HepG2 (cell line): ENCODE data around the gene NFIC. TPM values are rescaled to one million over a fixed set of nuclear protein-coding genes. Genes with fewer than 3 reads are reported as not detected.

Source experiments
- CBX2 ChIP-seq, 2 experiments: fragments of 200-600 bp in 1 of 2; sonication (generic); formaldehyde crosslinking in 1 of 2; IDR thresholded peaks; 2 replicates each; pipeline versions ENCODE4 v1.7.0 to v1.8.1; 2018 to 2022; ENCODE audit warnings: low read depth in 2 of 2, low read length in 1 of 2, mild to moderate bottlenecking in 1 of 2, missing genetic modification reagents in 1 of 2
- CEBPG ChIP-seq: IDR thresholded peaks from 2 replicates; pipeline ENCODE4 v1.6.1; 2016
- GLI4 ChIP-seq: sonication (generic); formaldehyde crosslinking; IDR thresholded peaks from 2 replicates; pipeline ENCODE4 v1.5.1; 2020; ENCODE audit warnings: missing genetic modification reagents, mild to moderate bottlenecking, moderate library complexity, borderline replicate concordance
- GZF1 ChIP-seq: sonication (generic); formaldehyde crosslinking; IDR thresholded peaks from 2 replicates; pipeline ENCODE4 v1.5.1; 2020; ENCODE audit warnings: mild to moderate bottlenecking, missing genetic modification reagents
- HDAC2 ChIP-seq: sonication (generic); formaldehyde crosslinking; IDR thresholded peaks from 2 replicates; pipeline ENCODE4 v1.4.0; 2020; ENCODE audit warnings: missing genetic modification reagents
- HNRNPLL ChIP-seq: fragments of 200-400 bp; formaldehyde crosslinking; IDR thresholded peaks from 2 replicates; pipeline ENCODE4 v1.6.1; 2017; ENCODE audit warnings: mild to moderate bottlenecking, low read depth, low read length; ENCODE audit not compliant: poor library complexity, severe bottlenecking
- HOXD1 ChIP-seq: sonication (generic); formaldehyde crosslinking; IDR thresholded peaks from 2 replicates; pipeline ENCODE4 v1.5.0; 2020; ENCODE audit warnings: missing genetic modification reagents
- PAWR ChIP-seq: sonication (generic); formaldehyde crosslinking; IDR thresholded peaks from 2 replicates; pipeline ENCODE4 v1.4.0; 2020; ENCODE audit warnings: missing genetic modification reagents, mild to moderate bottlenecking, borderline replicate concordance
- RAD51 ChIP-seq: fragments of 450-650 bp; IDR thresholded peaks from 2 replicates; pipeline ENCODE4 v1.6.1; 2016; ENCODE audit warnings: borderline replicate concordance
- RNF219 ChIP-seq: sonication (generic); formaldehyde crosslinking; IDR thresholded peaks from 2 replicates; pipeline ENCODE4 v1.5.0; 2020; ENCODE audit warnings: mild to moderate bottlenecking, missing genetic modification reagents
- SKI ChIP-seq: fragments of 450-650 bp; IDR thresholded peaks from one replicate; pipeline ENCODE4 v1.6.1; 2018; ENCODE audit warnings: mild to moderate bottlenecking; ENCODE audit not compliant: partially characterized antibody
- STAG1 ChIP-seq: sonication (generic); formaldehyde crosslinking; IDR thresholded peaks from 2 replicates; pipeline ENCODE4 v1.4.0; 2020; ENCODE audit warnings: missing genetic modification reagents
- STAT5B ChIP-seq: sonication (generic); formaldehyde crosslinking; IDR thresholded peaks from 2 replicates; pipeline ENCODE4 v1.4.0; 2020; ENCODE audit warnings: missing genetic modification reagents
- TBX3 ChIP-seq: fragments of 450-650 bp; IDR thresholded peaks from 2 replicates; pipeline ENCODE4 v1.6.1; 2017; ENCODE audit warnings: antibody characterized with exemption, mild to moderate bottlenecking, inconsistent platforms, borderline replicate concordance
- TEAD2 ChIP-seq: sonication (generic); formaldehyde crosslinking; IDR thresholded peaks from 2 replicates; pipeline ENCODE4 v1.9.0; 2021; ENCODE audit warnings: missing genetic modification reagents
- TFAP4 ChIP-seq: sonication (generic); IDR thresholded peaks from 2 replicates; pipeline ENCODE4 v1.6.1; 2016; ENCODE audit warnings: low read depth, borderline replicate concordance
- ZFP36L2 ChIP-seq: sonication (generic); formaldehyde crosslinking; IDR thresholded peaks from 2 replicates; pipeline ENCODE4 v1.4.0; 2020; ENCODE audit warnings: missing genetic modification reagents
- ZKSCAN1 ChIP-seq: fragments of 150-350 bp; IDR thresholded peaks from 2 replicates; pipeline ENCODE4 v1.6.1; 2014; ENCODE audit warnings: low read length
- ZNF12 ChIP-seq: sonication (generic); formaldehyde crosslinking; IDR thresholded peaks from 2 replicates; pipeline ENCODE4 v1.5.0; 2020; ENCODE audit warnings: missing genetic modification reagents
- ZNF224 ChIP-seq: sonication (generic); formaldehyde crosslinking; IDR thresholded peaks from 2 replicates; pipeline ENCODE4 v1.5.0; 2020; ENCODE audit warnings: mild to moderate bottlenecking, missing genetic modification reagents
- ZNF431 ChIP-seq: sonication (generic); formaldehyde crosslinking; IDR thresholded peaks from 2 replicates; pipeline ENCODE4 v1.9.0; 2022; ENCODE audit warnings: missing genetic modification reagents, low read depth, mild to moderate bottlenecking, borderline replicate concordance
- ZNF441 ChIP-seq: sonication (generic); formaldehyde crosslinking; IDR thresholded peaks from 2 replicates; pipeline ENCODE4 v1.7.0; 2021; ENCODE audit warnings: missing genetic modification reagents, borderline replicate concordance
- ZNF451 ChIP-seq: sonication (generic); formaldehyde crosslinking; IDR thresholded peaks from 2 replicates; pipeline ENCODE4 v1.5.0; 2020; ENCODE audit warnings: mild to moderate bottlenecking, missing genetic modification reagents
- ZNF513 ChIP-seq: sonication (generic); formaldehyde crosslinking; conservative IDR thresholded peaks from 2 replicates; pipeline ENCODE4 v1.5.0; 2020; ENCODE audit warnings: missing genetic modification reagents
- ZNF598 ChIP-seq: sonication (generic); formaldehyde crosslinking; IDR thresholded peaks from 2 replicates; pipeline ENCODE4 v1.5.1; 2020; ENCODE audit warnings: mild to moderate bottlenecking, missing genetic modification reagents, borderline replicate concordance
- ZNF619 ChIP-seq: sonication (generic); formaldehyde crosslinking; IDR thresholded peaks from 2 replicates; pipeline ENCODE4 v1.4.0; 2020; ENCODE audit warnings: mild to moderate bottlenecking, missing genetic modification reagents
- ZSCAN20 ChIP-seq: sonication (generic); formaldehyde crosslinking; IDR thresholded peaks from 2 replicates; pipeline ENCODE4 v1.4.0; 2020; ENCODE audit warnings: missing genetic modification reagents, mild to moderate bottlenecking, borderline replicate concordance
- ZSCAN30 ChIP-seq: sonication (generic); formaldehyde crosslinking; IDR thresholded peaks from 2 replicates; pipeline ENCODE4 v1.5.0; 2020; ENCODE audit warnings: mild to moderate bottlenecking, missing genetic modification reagents
- polyA plus RNA-seq, 8 experiments: library from polyadenylated mRNA; depleted of rRNA in 3 of 8; stranded (reverse) in 7 of 8; unstranded in 1 of 8; fragments of >200 nt; fragmentation: Illumina TruSeq in 4 of 8; extraction: Trizol in 4 of 8; gene quantifications; 2 replicates each; pipeline versions ENCODE4 v1.2.1 to v1.2.3, GENCODE V29; 2011 to 2016; ENCODE audit warnings: low read depth in 4 of 8, missing spikeins in 1 of 8, mixed read lengths in 1 of 8; ENCODE audit not compliant: insufficient read depth in 1 of 8
- total RNA-seq, 5 experiments: library from RNA; depleted of rRNA; stranded (reverse); fragments of >200 nt; fragmentation: Illumina TruSeq; extraction: Trizol; gene quantifications; 2 replicates each; pipeline ENCODE4 v1.2.3, GENCODE V29; 2016; ENCODE audit warnings: low read depth in 1 of 5

NFIC gene
- total and polyA plus RNA-seq, 2 of the 13 experiments (the other 11 are each of a cell fraction or from before 2014, with no cell fraction given), result 1.3 to 2.5 TPM

- TF ChIP-seq GLI4 (CRISPR knock-in tag) (no peak), ZNF431 (CRISPR knock-in tag) (no peak), ZNF513 (CRISPR knock-in tag) (no peak), TEAD2 (CRISPR knock-in tag) (no peak), ZNF619 (CRISPR knock-in tag) (no peak; the same call in 1 of the 2 replicates), GZF1 (0 out of 2 replicates have a peak, but pooled peaks have one; percentile 58), ZNF441 (CRISPR knock-in tag) (no peak), TBX3 (peak; percentile 36; the same call in 1 of the 2 replicates), PAWR (no peak), SKI (peak; percentile 49), ZSCAN20 (no peak), ZNF451 (no peak; the same call in 1 of the 2 replicates), ZKSCAN1 (0 out of 2 replicates have a peak, but pooled peaks have one; percentile 44), RAD51 (no peak), ZNF598 (CRISPR knock-in tag) (no peak), STAG1 (CRISPR knock-in tag) (no peak), ZSCAN30 (CRISPR knock-in tag) (no peak), ZNF12 (CRISPR knock-in tag) (no peak), HDAC2 (CRISPR knock-in tag) (peak; percentile 87), ZFP36L2 (CRISPR knock-in tag) (no peak), ZNF224 (CRISPR knock-in tag) (no peak), HOXD1 (CRISPR knock-in tag) (no peak), CEBPG (CRISPR knock-in tag) (peak; percentile 25; the same call in 1 of the 2 replicates), STAT5B (CRISPR knock-in tag) (no peak), CBX2 (IDR thresholded peaks at IDR 0.05; ENCODE audit: low read depth, low read length) (no peak), CBX2 (CRISPR knock-in tag; IDR thresholded peaks at IDR 0.05; ENCODE audit: low read depth) (no peak), TFAP4 (peak; percentile 61; the same call in 1 of the 2 replicates), RNF219 (CRISPR knock-in tag) (no peak), HNRNPLL (peak; percentile 24)
Measured at GRCh38 chr19:3397266-3398022, 31.1 kb downstream of the NFIC start (continued).
